GM21367 (cell line): ENCODE results near the gene EML5.

ENCODE experiments used
- ATAC-seq: cut with Tn5 transposase; IDR thresholded peaks from one replicate; pipeline ENCODE4 v1.9.1; 2021; ENCODE audit not compliant: unreplicated experiment

Gene EML5

DNA sequence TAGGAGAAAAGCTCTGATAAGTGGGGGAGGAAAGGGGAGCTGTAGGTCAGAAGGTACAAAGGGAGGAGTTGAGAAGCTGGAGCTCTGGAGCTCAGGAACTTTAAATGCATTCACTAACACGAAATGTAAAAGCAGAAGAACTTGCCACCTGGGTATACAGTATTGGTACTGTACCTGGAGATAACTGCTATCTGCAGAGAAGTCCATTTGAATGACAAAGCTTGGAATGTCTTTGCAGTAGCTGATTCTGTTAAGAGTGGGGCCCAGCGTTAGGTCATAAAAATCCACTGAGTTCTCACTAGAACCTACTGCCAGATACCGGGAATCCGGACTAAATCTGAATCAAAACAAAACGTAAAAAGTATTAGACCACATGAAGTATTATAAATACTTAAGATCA, 174.3 kb downstream of the EML5 start:
- ATAC-seq = no peak

DNA sequence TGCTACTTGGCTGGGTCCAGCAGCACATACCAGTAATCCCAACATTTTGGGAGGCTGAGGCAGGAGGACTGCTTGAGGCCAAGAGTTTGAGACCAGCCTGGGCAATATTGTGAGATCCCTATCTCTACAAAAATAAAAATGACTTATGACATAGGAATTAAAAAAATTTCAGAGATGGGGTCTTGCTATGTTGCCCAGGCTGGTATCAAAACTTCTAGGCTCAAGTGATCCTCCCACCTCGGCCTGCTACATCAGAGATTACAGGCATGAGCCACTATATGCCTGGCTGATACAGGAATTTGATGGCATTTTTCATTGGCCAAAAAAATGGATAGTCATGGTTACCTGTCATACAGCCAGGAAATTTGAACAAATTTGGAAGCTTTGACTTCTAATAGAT, 175.3 kb downstream of the EML5 start:
- ATAC-seq = no peak

DNA sequence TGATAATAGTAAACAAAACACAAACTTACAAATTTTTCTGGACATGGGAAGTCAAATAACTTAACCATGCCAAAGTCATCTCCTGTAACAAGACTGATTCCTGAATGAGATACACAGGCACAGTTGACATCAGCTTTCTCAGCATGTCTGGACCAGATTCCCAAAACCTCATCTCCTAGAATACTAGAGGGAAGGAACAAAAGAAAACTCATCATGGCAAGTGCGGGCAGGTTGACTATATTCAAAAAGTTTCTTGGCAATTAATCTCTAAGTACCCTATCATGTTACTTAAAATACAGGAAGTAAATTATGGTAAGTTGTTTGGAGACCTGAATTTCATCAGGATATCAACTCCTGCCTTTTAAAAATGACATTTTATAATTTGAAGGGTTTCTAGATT, 176.1 kb downstream of the EML5 start:
- ATAC-seq = no peak

DNA sequence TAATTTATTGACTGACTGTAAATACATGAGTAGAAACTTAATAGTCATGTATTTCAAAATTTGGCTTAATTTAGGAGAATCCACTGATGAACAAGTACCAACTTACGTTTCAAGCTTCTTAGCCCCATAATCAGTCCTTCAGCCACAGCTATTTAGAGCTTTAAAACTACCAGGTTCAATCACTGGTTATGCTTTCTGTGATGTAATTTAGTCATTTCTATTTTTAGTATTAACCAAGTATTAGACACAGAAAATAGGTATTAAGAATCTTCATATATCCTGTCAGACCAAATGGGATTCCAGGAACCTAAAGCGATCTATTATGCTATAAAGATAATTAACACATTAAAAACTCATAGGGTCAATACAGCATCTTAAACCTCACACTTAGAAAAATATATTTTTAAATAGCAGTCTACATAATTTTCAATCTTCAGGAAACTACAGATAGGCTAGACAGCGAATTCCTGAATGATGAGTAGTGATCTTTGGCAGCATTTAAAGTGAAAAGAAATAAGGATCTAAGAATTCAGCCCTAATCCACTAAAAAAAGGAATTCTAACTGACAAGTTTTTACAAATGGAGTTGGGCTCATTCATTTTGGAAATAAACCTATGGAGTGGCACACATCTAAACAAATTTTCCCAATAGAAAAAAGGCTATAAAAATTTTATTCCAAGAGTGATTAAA, 178.4 kb downstream of the EML5 start:
- no peak for ATAC-seq

DNA sequence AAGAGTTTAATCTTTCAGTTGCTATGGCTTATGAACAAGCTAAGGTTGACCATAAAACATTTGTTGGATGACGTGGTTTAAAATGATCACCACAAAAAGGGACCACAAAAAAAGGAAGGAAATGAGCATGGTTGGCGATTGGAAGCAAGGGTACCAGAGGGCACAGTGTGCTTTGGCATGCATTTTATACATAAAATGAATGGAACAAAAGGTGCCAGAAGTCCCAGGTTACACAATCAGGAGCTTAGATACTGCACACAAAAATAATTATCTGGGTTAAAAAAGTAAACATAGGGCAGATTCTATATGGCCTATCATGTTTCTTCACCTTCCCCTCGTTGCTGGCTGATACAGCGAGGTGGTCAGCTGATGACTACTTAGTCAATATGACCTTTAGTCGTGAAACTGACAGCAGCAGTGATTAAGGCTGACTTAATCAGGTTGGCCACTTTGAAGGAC, 179.2 kb downstream of the EML5 start:
- no peak for ATAC-seq

DNA sequence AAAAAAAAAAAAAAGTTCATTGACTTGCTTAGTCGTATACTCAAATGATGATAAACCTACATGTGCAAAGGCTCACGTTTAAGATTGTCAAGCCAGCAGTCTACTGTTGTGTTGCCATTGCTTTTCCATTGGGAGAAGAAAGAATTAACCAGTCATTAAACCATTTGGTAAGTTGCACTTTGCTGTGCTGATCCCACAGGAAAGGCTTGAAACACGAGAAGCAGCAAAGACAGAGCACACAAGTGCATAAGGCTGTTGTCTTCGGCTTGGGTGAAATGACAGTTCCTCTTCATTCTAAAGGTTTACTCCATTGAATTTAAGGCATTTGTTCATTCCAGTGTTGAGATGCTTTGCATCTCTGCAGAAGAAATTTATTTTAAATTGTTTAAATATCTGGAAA, 179.8 kb downstream of the EML5 start:
- ATAC-seq = no peak

DNA sequence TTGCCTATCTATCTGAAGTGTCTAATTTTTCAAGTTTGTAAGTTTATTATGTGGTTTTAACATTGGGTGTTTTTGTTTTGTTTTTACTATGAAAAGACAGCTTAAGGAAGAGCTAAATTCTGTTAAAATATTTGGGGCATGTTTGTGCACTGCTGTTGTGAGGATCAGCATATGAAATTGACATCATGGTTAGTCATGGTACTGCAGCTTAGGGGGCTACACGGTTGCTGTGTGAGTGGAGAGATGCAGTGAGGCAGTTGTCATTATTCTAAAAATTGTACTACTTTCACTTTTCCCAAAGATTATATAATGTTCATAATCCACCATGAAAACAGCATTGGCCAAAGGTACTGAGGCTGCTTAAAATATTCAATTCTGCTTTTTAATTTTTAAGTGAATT, 180.9 kb downstream of the EML5 start:
- no peak for ATAC-seq

DNA sequence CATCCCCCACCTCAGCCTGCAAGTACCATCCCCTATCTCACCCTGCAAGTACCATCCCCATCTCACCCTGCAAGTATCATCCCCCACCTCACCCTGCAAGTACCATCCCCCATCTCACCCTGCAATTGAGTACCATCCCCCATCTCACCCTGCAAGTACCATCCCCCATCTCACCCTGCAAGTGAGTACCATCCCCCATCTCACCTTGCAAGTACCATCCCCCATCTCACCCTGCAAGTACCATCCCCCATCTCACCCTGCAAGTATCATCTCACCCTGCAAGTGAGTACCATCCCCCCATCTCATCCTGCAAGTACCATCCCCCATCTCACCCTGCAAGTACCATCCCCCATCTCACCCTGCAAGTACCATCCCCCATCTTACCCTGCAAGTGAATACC, 184.9 kb downstream of the EML5 start:
- ATAC-seq = no peak

DNA sequence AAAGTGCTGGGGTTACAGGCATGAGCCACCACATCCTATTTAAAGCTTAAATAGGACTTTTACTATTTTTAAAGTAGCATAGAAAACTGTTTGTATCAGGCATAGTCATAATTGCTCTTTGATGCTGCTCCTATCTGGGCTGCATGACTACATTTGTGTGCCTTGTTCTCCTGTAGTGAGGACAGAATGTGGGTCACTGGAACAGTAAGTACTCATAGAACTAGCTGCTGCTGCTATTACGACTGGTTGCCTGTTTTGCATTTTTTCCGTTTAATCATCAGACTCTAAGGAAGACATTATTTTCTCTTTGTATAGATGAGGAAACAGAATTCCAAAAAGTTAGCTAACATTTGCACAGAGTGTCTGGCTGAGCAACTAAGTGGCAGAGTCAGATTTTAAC, 187.2 kb downstream of the EML5 start:
- ATAC-seq = no peak

DNA sequence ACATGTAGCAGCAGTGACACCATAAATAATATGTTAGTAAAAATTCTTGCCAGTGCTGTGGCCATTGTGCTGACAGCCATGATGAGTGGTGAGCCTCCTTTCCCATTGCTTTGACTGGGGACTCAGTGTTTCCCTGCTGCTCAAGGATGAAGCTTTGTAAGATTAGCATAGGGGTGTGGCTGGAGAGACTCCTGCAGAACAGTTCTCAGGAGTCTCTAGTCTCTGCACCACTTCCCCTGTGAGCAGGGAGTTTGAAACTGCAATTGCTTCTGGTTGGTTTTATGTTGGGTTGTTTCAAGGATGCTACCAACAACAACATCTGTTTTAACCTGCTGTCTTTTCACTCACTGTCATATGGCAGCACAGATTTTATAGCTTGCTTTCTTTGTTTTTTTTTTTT, 188.5 kb downstream of the EML5 start:
- ATAC-seq = no peak

DNA sequence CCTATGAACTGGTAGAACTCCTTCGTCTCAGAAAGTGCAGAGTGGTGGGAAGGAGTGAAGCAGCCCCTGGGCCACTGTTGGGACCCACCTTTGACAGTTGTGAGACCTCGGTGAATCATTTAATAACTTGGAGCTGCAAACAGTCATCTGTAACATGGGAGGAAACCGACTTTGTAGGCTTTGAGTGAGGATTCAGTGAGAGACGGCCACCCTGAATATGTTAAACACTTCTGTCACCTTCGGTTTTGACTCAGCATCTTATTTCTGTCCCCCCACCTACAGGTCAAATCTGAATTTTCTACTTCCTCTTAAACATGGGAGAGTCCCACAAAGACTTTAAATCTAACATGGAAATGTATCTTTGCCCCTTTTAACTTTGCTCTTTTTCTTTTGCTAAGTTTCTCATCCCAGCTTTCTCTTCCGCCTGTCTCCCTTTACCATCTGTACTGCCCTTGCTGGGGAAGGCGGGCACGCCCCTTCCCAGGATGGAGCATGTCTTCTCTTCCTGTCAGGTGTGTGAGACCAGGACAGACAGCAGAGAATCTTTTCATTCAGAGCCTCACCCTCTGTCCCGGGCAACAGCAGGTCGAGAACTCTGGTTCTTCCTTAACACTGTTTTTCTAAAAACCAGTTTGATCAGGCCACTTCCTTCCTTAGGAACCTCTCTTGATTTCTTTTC, 192.9 kb downstream of the EML5 start:
- ATAC-seq = peak; percentile 88

DNA sequence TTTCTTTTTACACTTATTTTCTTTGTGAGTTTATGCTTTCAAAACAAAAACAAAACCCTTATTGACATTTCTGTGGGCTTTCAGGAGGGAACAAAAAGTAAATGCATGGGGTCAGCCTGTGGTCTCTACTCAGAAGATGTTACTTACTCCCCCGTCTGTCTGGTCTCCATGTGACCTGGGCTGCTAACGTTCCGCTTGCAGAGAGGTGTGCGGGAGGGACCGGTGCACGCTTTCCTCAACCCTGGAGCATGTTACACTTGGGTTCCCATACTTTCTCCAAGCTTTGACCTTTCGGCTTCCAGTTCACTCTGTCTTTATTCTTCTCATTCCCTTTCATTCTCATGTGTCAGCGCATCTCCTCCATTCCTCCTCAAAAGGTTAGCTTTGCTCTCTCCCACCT, 193.4 kb downstream of the EML5 start:
- ATAC-seq = no peak

DNA sequence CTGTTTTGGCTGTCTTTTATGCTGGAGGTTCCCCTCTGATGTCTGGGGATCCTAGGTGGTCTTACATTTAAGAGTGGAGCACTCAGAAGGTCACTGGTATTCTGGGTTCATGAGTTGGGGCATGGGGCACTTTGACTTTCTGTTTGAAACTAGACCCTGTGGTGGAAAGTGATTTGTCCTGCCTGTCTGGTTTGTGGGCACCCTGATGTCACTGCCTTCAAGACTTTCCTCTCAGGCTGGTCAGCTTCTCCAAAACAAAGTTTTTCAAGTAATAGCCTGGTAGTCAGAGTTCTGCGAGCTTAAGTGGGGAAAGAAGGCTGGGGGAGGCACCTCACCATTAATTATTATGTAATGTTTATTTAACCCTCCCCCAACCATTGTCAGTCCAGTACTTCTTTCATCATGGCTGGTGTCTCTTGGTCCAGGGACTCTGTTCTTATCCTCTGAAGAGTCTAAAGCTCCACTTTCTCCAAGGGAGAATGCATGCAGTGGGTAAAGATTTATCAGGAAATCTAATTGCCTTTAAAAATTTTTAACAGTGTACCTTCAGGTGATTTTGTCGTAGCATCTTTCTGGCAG, 194.6 kb downstream of the EML5 start:
- no peak for ATAC-seq

DNA sequence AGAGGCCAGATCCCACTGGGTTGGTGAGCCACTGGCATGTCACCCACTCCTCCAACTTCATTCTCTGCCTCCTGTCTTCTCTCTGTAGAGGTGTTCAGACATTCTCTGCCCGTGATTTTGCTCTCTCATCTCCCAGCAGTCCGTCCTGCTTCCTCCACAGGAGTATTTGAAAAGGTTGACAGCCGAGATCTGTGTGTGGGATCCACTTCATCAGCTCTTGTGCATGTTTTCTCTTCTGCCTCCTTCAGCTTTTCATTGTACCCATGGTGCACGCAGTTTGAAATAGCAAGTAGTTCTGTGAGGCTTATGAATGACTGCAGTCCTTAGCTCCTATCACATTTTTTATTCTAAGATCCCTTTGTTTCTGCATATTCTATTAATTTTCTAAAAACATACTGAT, 195.2 kb downstream of the EML5 start:
- no peak for ATAC-seq

DNA sequence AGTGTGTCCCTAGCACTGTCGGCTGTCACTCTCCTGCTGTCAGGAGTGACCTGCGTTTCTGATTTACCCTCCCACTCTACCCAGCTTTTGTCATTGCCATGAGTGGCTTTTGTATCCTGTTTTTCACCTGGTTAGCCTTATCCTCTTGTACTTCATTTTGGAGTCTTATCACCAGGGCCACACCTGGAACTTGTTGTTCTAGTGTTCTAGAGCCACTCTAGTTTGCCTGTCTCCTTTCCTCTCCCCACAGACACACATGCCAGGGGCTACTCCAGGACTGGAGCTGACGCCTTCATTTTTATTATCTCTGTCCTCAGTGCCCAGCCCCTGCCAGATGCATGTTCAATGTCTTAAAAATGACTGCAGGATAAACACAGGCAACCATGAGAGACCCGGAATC, 195.7 kb downstream of the EML5 start:
- ATAC-seq = no peak

DNA sequence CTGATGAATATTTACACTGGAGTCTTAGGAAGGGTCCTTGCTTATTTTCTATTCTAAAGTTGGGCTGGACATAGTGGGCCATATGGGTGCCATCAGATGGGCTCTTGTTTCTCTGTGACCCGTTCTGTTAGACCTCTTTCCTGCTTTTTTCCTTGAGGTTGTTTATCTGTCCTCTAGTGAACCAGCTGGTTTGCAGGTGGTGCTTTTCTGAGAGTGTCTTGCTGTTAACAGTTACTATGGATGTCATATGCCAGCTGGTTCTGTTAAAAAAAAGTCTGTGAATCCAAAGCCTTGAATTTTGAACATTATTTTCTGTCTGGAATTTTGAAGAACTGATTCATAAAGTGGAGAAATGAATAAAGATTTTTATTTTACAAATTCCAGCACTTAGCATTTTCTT, 200.7 kb downstream of the EML5 start:
- no peak for ATAC-seq

DNA sequence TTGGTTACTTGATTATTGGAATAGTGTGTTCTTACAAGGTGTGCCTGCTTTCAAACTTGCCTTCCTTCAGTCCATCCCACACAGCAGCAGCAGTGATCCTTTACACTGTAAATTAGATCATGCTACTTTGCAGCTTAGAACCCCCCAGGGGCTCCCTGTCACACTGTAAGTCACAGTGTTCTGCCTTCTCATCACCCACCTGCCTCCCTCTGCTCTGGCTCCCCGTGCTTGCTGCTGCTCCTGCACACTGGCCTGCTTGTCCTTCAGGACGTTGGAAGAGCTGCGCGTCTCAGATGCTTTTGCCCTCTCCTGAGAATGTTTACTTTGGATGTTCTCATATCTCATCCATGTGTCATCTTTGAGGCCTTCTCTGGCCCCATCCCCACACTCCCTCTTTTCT, 202.6 kb downstream of the EML5 start:
- ATAC-seq = no peak

DNA sequence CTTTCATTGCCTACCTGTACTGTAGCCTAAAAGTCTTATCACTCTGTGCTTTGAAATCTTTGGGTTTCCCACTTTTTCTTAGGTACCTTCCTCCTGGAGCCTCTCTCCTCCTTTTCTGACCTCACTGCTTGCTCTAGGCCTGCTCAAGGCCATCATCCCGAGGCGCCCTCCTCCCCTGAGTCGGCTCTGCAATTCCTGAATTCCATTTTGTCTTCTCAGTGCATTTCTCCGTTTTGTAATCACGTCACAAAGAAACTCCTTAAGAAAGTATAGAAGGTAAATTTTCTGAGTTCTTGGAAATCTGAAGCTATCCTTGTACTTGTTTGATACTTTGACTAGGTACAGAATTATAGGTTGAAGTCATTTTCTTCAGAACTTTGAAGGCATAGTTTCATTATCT, 204.7 kb downstream of the EML5 start:
- ATAC-seq = no peak

DNA sequence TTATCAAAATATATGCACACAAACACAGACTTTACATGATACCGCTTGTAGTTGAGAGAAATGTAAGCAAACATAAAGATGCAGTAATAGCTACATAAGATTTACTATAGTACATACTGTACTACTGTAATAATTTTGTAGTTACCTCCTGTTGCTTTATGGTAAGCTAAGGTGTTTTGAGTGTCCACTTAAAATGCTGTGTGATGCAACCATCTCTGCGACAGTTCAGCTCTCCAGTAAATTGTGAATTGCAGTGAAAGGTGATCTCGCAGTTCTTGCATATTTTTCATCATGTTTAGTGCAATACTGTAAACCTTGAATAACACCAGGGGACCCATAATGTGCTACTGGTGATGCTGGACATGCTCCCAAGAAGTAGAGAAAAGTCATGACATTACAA, 208.3 kb downstream of the EML5 start:
- ATAC-seq = no peak

DNA sequence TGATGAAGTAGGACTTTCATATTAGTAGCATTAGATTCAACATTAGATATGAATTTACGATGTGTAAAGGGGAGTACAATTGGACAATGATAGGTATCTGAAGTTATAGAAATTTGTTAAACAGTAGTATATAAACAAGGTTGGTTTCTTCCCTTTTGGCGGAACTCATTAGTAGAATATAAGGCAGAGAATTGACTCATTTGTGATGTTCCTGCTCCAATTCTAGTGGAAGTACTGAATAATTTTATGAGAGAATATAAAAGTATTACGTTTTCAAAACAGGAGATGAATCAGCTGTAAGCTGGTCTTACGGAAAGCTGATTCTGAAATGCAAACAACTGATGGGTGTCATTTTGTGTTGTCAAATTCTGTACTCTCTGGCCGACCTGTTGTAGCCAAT, 216.5 kb downstream of the EML5 start:
- ATAC-seq = no peak

DNA sequence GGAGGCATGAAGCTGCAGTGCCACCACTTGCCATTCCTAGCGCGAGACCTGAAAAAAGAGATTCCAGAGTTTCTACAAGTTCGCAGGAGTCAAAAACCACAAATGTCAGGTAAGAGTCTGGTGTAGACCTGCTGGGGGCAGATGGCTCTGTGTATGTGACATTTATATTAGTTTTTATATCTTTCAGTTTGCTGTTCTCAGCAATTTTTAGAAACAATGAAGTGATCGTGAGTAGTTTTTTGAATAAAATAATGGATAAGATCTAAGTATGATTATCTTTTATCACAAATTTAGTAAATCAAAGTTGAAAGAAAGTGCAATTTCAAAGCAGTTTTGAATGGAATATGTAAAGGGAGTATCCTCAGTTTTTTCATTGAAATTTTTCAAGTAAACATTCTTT, 220.6 kb downstream of the EML5 start:
- no peak for ATAC-seq

DNA sequence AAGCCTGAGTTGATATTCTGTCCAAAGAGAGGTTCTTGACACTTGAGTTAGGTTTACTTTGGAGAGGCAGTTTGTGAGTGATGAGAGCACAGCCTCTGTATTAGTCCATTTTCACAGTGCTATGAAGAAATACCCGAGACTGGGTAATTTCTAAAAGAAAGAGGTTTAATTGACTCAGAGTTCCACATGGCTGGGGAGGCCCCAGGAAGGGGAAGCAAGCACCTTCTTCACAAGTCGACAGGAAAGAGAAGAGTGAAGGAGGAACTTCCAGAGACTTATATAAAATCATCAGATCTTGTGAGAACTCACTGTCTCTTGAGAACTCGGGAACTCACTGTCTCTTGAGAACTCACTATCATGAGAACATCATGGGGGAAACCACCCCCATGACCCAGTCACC, 224.6 kb downstream of the EML5 start:
- no peak for ATAC-seq

DNA sequence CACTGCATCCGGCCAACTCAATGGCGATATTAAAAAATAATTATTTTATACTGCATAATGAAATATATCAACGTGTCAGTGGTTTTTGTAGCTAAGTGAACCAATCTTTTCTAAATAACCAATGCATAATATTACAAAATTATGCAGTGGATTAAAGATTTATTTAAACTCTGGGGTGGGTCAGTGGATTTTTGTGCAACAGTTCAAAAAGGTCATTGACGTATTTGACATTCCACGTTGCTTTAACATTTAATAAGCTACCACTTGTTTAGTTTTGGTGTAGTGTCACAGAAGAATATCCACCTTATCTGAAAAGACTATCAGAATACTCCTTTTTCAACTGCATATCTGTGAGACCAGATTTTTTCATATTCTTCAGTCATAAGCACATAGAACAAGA, 227.3 kb downstream of the EML5 start:
- no peak for ATAC-seq
